Measurements from ENCODE around the gene RAB31.

The RAB31 gene

DNA sequence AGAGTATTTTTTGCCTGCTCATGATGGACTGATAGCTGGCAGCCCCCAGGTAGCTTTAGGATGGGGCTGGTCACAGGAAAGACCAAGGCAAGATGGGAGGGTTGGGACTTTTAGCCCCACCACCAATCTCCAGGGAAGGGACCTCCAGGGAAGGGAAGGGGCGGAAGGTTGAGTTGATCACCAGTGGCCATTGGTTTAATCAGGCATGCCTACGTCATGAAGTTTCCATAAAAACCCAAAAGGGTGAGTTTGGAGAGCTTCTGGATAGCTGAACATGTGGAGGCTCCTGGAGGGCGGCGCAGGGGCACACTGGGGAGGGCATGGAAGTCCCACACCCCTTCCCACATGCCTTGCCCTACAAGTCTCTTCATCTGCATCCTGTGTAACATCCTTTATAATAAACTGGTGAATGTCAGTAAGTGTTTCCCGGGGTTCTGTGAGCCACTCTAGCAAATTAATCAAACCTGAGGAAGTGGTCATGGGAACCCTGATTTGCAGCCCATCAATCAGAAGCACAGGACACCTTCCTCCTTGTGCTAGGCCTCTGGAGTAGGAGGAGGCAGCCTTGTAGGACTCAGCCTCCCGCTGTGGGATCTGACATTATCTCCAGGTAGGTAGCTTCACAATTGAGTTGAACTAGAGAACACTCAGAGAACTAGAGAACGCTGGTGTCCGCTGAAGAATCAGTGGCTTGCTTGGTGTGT, 30.3 kb downstream of the RAB31 start:
- DNase-seq = no peak

DNA sequence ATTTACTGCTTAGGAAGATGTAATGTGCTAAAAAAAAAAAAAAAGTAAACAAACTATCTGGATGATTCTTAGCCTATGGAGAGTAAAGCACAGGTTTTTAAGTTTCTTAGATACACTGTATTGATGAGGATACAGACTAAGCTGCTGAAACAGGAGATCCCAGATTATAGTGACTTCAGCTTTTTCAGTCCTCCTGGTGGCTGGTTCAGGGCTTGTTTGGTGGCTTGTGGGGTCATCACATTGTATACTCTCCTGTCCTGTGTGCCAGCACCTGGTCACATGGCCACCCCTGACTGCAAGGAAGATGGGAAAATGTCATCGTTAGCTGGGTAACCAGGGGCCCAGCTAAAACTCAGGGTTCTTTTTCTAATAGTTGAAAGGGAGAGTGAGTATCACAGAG, 31.4 kb downstream of the RAB31 start:
- DNase-seq = no peak

DNA sequence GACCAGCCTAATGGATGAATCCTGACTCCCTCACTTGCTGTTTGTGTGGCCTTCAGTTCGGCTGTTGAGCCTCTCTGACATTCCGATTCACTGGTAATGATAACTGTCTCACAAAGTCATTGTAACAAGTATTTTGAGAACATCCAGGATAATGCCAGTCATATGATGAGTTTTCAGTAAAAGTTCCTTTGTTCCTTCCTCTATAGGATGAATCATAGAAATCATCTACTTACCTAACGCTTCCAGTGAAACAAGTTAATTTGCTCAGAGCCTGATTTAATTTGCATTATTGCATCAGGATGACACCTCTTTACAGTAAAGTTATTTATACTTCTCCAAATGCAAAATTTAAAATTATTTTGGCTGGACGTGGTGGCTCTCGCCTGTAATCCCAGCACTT, 32.0 kb downstream of the RAB31 start:
- DNase-seq = no peak

DNA sequence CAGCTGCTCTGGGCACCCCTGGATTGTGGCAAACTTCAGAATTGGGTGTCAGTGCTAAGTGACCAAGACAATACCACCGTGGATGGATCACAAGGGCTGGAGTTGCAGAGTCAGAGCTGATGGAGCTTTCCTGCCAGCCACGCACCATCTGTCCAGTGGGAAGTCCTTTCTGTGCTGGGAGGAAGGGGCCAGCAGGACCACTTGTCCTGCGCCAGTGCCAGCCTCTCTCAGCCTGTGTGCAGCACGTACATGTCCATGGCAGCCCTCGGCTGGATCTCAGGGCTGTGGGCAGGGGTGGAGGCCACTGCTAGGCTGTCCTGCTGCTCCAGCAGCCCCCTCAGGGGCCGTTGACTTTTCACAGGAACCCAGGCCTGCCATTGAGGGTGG, 33.3 kb downstream of the RAB31 start:
- no peak for DNase-seq

DNA sequence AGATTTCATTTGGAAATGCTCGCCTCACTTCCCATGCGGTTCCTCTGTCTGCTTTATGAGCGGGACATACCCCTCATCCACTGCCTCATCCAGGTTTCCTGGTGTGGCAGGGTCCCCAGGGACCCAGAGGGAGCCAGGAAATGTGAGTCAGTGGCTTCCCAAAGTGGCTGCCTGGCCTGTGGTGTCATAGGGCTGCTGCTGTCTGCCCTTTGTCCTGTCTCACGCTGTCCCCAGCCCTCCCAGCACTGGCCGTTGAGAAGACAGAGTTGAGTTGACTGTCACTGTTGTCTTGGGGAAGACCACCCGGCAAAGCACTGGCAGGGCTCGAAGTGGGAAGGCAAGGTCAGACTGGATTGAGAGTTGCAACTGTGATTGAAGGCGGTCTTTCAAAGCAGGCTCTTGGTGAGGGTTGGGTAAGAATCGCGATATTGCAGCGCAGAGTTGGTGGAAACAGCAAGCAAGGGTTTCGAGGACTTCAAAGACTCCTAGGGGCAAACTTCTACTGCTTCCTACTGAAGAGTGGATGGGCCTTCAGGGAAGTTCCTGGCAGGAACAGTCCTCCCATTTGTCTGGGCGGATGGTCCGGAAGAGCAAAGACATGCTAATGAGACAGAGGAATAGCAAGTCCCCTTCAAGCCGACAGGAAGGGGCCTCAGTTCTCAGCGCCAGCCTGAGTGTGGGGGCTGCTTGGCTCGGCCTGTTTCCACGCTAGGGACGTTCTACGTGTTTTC, 33.9 kb downstream of the RAB31 start:
- DNase-seq = no peak

DNA sequence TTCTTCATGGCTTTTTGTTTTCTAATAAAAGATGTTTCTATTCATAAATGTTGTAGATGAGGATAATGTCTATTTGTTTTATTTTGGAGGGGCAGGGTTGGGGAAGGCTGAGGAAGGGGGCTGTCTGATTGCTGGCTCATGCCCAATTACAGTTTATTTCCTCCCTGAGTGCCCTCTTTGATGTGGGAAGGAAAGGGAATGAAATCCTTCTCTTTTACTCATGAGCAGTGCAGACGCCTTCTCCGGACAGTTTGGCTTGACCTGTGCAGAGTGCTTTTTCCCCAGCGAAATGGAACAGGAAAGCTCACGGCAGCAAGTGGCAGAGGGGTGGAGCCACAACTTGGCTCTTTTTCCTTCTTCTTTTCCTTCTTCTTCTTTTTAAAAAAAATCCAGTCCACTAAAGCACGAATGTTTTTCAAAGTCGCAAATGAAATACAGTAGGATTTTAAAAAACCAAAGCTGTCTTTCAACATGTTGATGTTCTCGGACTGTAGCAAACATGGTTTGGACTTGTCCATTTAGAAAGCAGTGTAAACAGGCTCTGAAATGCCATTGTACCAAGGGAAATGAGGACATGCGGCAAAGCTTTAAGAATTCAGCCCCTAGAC, 34.5 kb downstream of the RAB31 start:
- no peak for DNase-seq

DNA sequence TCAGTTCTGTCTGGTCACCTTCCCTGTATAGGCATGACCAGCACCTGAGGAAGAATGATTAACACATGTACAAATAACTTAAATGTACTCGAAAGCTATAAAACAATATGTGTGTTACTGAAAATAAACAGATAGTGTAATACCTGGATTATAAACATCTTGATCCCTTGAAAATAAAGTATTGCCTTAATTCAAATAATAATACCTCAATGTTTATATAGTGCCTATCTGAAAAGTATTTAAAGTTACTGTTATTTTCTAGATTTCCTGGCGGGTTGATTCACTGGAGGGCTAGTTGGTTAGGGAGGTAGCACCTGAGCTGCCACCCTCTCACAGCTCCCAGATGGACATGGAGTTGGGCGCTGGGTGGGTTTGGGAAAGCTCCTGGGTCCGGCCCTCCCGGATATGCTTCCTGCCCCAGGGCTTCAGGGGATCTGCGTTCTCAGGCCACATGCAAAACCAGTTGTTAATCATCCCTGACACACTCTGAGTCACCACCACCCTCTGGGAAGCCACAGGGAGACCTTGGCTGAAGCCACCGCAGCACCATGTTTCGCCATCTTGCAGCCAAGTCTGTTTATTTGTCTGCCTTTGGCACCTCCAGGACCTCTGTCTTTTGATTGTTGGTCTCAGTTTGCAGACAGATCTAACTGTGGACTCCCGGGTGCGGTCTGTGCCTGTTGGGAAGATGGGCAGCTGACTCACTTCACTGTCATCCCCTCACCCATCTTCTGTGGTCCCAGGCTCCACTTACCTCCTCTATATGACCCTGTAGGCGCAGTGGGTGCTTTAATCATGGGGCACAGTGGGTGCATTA, 35.3 kb downstream of the RAB31 start:
- DNase-seq = no peak

DNA sequence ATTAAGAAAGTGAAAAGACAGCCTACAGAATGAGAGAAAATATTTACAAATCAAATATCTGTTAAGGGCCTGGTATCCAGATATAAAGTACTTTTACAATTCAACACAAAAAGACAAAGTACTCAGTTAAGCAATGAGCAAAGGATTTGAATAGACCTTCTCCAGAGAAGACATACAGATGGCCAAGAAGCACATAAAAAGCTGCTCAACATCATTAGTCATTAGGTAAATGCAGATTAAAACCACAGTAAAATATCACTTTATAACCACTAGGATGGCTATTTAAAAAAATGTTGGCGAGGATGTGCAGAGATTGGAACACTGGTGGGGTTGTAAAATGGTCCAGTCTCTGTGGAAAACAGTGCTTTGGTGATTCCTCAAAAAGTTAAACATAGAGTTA, 38.9 kb downstream of the RAB31 start:
- DNase-seq = no peak

DNA sequence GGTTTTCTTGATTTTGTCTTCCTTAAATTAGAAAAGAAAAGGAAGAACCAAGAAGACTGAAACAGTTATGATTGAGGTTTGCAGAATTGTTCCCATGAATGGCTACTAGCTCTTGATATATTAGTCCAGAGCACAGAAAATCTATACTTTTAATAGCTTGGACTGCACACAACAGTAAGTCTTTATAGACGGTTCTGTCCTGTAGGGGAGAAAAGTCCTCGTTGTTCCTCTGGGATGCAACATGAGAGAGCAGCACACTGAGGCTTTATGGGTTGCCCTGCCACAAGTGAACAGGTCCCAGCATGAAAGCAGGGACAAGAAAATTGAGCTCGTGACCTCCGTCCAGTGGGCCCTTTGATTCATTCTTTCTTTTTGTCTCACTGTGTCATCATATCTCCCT, 41.5 kb downstream of the RAB31 start:
- DNase-seq = no peak

DNA sequence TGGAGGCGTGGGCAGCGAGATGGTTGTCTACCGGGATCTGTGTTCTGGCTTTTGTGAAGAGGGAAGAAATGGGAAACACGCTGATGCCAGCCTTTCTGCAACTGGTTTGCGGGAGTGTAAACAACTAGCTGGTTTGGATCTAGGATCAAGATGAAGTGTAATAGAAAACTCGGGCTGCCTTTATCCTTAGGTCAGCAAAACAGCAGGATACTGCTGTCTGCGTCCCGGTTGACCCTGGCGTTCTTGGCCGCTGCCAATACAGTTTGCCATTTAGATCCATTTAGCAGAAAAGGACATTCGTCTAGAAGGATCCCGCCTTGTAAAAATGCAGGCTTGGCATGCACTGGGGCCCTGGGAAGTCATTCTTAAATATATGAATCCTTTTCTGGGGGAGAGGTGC, 42.0 kb downstream of the RAB31 start:
- DNase-seq = no peak

DNA sequence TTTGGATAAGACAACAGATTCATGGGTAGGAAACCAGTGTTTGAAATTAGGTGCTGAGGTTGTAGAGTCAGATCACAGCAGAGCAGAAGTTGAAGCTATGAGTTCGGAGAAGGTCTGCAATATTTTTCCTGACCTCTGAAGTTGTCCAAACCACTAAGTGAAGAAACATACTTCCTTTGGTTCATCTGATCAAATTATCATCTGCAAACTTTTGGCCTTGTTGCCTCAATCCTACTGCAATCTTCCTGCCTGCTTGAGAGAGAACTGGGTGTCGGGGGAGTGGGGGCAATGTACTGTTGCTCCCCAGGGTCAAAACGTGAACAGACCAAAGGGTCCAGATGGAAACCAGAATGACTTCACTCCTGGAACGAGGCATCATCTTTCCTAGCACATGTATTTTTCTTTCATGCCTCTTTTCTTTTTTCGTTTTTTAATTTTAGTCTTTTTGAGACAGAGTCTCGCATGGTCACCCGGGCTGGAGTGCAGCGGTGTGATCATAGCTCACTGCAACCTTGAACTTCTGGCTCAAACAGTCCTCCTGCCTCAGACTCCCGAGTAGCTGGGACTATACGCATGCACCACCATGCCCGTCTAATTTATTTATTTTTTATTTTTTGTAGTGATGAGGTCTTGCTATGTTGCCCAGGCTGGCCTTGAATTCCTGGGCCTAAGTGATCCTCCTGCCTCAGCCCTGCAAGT, 42.7 kb downstream of the RAB31 start:
- no peak for DNase-seq

DNA sequence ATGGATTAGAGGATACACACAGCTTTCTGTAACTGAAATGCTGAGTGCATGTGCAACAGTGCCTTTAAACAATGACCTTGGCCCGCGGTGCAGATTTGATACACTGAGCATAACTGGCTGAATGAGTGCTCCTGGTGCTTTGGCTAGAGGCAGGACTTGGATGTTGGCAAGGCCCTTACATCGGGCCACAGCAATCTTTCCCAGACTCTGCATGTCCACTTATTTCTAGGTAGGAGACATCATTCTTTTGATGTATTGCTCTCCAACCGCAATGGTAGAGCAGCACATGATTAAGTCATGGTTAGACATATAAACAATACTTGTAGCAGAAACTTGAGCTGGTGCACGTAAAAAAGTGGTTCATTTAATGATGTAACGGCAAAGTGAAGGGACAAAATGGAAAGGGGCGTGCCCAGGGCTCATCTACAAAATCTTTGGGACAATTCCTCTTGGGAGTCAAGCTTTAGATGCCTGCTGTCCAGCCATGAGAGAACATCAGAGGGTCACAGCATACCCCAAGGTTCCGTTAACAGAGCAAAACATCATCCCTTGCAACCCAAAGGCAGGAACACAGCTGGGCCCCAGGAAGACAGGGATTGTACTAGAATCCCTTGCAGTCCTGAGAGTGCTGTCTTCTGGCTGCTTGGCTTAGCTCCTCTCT, 43.4 kb downstream of the RAB31 start:
- DNase-seq = no peak

DNA sequence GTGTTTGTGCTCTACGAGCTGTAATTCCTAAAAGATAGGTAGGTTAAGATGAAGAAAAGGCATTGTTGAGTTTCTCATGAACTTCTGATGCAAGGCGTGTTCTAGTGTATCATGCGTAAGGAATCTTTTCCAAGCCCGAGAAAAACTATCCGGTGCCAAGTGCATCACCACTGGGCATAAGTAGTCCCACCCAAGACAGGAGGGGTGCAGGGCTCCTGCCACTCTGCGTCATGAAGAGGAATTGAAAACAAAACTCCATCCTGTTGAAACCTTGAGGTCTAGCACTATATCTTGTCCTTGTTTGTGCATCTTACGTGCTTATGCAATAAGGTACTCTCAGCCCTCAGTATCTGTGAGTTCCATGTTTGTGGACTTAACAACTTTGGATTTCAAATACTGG, 45.7 kb downstream of the RAB31 start:
- no peak for DNase-seq

DNA sequence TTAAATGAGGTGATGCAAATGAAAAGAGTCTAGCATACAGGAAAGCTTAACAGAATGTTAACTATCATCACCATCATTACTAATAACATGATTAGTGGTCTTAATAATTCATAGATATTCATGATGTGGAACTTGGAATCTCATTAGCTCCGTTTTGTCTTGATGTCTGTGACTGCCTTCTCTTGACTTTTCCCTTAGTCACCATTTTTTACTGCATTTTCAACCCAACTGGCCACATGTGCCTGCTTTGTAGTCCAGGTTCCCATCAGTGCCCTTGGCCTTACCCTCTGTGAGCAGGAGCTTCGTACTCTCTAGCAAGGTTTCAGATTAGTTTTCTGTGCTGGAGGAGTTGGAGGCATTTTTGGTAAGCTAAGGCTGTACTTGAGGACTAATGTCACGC, 47.0 kb downstream of the RAB31 start:
- no peak for DNase-seq

DNA sequence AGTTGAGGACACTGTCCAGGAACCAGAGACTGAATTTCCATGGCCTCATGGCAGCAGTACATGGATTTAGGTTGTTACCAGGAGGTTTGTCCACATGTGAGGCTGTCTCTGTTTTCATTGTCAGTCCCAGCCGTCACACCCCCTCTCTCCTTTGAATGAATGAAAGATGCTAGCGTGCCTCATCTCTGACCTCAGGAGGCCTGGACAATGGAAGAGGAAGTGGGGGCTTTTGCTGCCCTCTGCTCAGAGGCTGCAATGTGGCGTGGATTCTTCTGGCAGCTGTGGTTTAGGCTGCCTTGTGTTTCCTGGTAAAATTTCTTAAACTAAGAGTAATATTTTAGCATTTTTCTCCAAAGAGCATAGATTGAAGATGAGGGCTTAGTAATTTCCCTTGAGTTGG, 47.5 kb downstream of the RAB31 start:
- DNase-seq = no peak

DNA sequence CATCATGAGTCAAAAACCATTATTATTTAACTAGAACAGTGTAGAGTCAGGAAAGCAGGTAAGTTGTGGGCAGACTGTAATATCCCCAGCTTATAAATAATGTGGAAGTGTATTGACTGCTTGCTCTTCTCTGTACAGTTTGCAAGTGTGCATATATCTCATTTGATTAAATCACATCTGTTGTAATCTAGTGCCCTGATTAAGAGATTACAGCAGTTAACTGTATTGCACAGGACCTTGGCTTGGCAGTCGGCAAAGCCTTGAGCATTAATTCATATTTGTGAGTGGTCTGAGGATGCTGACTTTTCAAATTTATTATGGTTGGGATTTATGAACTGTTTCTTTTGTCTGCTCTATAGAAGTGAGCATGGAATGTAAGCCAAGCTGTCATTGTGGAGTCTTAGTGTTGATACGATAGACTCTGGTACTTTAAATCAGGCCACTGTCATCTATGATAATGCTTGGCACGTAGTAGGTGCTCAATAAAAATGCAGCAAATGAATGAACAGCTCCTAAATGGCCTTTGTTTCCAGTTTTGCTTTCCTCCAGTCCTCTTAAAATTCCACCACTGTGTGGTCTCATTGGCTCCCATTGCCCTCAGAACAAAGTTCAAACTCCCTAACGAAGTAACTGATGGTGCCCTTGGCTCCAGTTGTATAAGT, 48.3 kb downstream of the RAB31 start:
- DNase-seq = no peak

DNA sequence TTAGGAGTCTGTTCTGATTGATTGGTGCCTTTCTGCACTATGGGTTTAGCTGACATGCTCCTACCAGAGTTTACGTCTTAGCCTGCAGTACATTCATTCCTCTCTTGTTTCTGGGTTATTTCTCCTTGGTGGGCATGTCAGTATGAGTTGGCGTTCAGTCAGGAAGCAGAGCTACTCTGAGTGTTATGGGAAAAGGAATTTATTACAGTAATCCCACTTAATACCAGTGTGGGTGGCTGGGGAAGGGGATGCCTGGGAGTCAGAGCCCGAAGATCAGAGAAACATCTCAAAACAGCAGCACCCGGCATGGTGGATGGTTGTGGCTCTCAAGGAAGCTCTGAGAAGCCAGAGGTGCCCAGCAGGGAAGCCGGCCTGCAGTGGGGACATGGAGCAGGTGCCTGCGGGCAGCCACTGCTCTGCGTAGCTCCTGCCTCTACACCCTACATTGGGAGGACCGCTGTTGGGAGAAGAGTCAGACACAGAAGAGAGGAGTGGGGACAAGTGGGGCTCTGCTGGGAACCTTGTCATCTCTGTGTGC, 48.9 kb downstream of the RAB31 start:
- DNase-seq = no peak

DNA sequence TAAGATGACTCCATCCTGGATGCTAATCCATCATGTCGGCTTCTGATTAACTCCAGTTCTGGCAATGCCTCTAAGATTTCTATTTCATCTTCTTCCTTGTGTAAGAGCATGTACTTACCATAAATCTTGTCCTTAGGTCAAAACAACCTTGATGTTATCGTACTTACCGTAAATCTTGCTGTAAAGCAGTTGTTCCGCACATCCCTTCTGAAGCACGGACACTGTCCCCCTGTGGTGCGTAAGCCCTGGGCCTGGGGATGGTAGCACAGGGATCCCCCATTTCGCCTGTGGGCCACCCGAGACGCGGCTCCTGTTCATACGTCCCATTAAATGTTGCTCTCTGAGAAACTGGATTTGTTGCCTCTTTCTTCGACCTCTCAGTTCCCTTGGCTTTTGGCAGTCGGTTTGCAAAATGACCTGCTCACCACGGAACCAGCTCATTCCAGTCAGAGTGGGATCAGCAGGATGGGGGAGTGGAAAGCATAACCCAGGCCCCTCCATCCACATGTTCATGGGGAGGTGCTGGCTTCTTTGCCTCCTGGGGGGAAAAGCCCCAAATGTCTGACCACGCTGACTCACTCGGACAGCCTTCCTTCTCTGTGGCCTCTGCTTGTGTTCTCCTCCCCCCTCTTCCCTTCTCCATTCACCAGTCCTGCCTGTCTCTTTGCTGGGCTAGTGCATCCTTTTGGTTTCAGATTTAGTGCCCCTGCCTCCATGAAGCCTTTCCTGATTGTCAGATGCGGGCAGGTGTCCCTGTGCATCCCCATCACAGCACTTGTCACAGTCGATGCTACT, 49.9 kb downstream of the RAB31 start:
- DNase-seq = no peak

DNA sequence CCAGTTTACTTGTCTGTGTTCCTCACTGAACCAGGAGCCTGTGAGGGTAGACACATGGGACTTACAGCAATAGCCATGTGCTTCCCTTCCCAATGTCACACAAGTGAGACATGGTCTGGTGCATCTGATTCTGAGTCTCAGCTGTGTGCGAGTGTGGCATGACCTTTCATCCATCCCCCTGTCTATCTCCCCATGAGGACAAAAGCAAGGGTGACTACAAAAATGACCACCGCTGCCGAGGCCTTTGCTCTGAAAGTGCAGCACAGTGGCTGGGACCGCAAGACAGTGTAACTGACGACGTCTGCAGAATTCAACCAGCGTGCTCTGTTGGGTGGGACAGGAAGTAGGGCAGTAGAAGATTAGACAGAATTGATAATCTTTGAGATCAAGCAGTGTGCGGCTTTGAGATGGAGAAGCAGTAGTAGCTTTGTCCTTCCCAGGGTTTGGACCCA, 50.5 kb downstream of the RAB31 start:
- no peak for DNase-seq

DNA sequence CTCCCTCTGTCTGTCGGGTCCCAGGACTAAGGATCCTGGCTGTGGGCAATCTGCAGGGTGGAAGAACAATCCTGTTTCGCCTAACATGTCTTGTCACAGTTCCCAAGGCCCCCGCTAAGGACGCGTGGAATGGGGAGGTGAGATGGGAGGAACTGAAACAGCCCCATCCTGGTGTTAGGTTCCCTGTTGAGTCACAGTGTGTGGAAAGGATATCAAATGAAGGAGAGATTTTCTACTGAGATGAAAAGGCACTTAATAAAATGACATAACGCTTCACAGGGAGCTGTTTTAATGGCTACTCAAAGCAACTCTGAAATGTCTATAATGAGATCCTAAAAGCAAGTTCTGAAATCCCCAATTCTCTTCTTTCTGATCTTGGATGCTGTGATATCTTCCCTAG, 52.5 kb downstream of the RAB31 start:
- no peak for DNase-seq

DNA sequence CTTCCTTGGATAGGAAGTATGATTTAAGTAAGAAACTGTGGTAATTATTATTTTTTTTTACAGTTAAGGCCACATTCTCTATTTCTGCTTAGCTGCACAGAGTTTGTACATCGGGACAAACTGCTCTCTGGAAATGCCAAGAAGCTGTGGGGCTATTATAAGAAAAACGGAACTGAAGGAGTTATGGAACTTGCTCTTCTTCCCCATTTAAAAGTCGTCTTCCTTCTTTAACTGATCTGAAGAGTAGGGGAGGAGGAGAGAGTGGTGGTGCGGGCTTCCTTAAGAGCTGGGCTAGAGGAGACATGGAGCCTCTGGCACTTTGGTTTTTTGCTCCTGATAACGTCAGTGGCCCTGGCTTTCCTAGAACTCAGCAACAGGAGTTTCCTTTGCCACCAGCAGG, 54.4 kb downstream of the RAB31 start:
- no peak for DNase-seq

Measured in stimulated activated naive CD4-positive, alpha-beta T cell (primary cell).